SK-MEL-5 (cell line): ENCODE measurements around the gene ARPIN. TPM values are rescaled to one million over a fixed set of nuclear protein-coding genes. Genes with fewer than 3 reads are reported as not detected.
"Not testable (repeated sequence)": the region's sequence is repeated elsewhere in the genome, so short reads cannot be mapped to it uniquely, and the experiment has no call there.

Source experiments
- DNase-seq: peaks from one replicate; pipeline ENCODE4 v3.0.0-alpha.2; 2016; ENCODE audit warnings: low read depth, low spot score
- in situ Hi-C: cut with HindIII; loops from 2 replicates; pipeline ENCODE4 v1.10.0; 2016; ENCODE audit warnings: low sequenced_read_pairs, high pct_unique_total_duplicates, low pct_unique_long_range_greater_than_20kb
- small RNA-seq, 2 experiments: library from RNA; depleted of rRNA; stranded (forward); fragments of <200 nt; gene quantifications; one replicate each; pipeline ENCODE3, GENCODE V24; 2014
- total RNA-seq: library from RNA; depleted of rRNA; stranded (reverse); fragments of >200 nt; shearing (Covaris generic); gene quantifications from 2 replicates; pipeline ENCODE4 v1.2.3, GENCODE V29; 2014; rRNA removed

Gene ARPIN
- total RNA-seq, 1 experiment from 2014 or later, result 4.4 TPM

GRCh38 chr15:89860891-89861290 is 51.9 kb downstream of the ARPIN start:
- no peak for DNase-seq
- in situ Hi-C loops, result loop anchor here (25.0 kb wide), 1 partner anchor 99 kb away; the partner anchor contains the start of gene MESP1

GRCh38 chr15:89860431-89860830 is 52.3 kb downstream of the ARPIN start:
- no peak for DNase-seq
- in situ Hi-C loops, result loop anchor here (25.0 kb wide), 1 partner anchor 98 kb away; the partner anchor contains the start of gene MESP1

DNA sequence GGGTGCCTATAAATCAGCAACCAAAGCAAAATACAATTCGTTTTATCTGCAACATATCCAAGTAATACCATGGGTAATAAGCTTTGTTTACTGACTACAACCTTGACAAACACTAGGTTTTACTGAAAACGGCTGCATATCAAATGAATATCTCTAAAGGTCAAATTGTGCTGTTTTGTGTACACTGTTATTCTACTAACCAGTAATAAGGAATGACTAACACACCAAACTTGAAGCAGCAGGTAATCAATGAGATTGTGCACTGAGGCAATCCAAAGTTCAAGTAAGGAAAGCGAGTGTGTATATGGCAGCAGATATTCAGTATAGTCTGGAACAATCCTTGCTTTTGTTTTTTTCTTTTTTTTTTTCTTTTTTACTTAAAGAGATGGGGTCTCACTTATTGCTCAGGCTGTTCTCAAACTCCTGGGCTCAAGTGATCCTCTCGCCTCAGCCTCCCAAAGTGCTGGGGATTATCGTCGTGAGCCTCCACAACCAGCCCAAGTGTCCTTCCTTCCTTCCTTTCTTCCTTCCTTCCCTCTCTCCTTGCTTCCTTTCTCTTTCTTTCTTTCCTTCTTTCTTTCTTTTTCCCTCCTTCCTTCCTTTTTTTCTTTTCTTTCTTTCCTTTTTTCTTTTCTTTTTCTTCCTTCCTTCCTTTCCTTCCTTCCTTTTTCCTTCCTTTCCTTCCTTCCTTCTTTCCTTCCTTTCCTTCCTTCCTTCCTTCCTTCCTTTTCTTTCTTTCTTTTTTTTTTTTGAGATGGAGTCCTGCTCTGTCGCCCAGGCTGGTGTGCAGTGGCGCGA is 53.9 kb downstream of the ARPIN start:
- in situ Hi-C loops, result loop anchor here (25.0 kb wide), 1 partner anchor 97 kb away; the partner anchor contains the start of gene MESP1

GRCh38 chr15:89857673-89858072 is 55.1 kb downstream of the ARPIN start:
- no peak for DNase-seq
- in situ Hi-C loops, result loop anchor here (25.0 kb wide), 1 partner anchor 95 kb away; the partner anchor contains the start of gene MESP1

More for the DNA sequence above, 53.9 kb downstream of the ARPIN start:
- DNase-seq, result no peak

DNA sequence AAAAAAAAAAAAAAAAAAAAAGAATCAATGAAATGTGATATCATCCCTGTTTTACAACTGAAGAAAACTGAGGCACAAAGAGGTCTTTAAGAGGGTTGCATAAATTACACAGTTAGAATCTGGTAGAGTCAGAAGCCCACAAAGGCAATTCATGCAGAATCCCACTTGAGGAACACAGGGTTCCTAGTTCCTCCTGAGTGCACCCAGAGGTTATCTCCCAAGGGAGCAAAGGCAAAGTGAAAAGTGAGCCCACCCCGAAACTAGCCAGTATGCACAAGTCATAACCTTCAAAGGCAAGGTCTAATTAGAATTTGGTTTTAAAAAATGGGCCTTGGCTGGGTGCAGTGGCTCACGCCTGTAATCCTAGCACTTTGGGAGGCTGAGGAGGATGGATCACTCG is 56.8 kb downstream of the ARPIN start:
- in situ Hi-C loops, result loop anchor here (25.0 kb wide), 1 partner anchor 94 kb away; the partner anchor contains the start of gene MESP1
- DNase-seq, result peak; percentile 41

DNA sequence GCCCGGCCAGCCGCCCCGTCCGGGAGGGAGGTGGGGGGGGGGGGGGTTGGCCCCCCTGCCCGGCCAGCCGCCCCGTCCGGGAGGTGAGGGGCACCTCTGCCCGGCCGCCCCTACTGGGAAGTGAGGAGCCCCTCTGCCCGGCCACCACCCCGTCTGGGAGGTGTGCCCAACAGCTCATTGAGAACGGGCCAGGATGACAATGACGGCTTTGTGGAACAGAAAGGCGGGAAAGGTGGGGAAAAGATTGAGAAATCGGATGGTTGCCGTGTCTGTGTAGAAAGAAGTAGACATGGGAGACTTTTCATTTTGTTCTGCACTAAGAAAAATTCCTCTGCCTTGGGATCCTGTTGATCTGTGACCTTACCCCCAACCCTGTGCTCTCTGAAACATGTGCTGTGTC is 57.9 kb downstream of the ARPIN start:
- in situ Hi-C loops, result loop anchor here (25.0 kb wide), 1 partner anchor 93 kb away; the partner anchor contains the start of gene MESP1
- DNase-seq, result not testable (repeated sequence)

DNA sequence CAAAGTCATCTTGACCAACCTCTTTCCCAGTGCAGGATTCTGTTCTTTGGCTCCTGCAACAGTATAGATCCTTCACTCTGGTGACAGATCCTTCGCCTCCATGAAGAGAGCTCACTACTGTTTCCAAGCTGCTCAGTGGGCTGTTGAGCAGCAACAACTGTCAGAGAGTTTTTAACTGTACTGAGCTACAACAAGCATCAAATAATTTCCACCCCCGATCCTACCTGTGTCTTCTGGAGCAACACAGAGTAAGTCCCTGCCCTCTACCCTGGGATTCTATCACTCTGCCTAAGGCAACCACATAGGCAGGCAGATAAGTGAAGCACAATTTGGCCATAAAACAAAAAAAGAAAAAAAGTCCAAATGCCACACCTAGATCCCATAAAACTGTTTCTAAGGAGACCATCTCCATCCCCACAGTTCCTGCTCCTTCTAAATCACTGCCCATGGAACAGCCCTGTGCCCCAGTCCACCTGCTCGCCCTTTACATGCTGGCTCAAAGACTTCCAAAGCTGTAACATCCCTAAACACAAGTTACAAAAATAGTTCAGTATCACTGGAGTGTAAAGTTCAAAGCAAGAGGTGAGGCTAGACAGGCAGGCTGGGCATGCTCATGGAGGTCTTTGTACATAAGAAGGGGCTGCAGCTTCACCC is 60.3 kb downstream of the ARPIN start:
- in situ Hi-C loops, result loop anchor here (25.0 kb wide), 1 partner anchor 90 kb away; the partner anchor contains the start of gene MESP1
- DNase-seq, result no peak

- in situ Hi-C loops, result loop anchor here (25.0 kb wide), 1 partner anchor 90 kb away; the partner anchor contains the start of gene MESP1
- no peak for DNase-seq
Measured at GRCh38 chr15:89851673-89852341, 60.9 kb downstream of the ARPIN start.

GRCh38 chr15:89848970-89849292 is 63.8 kb downstream of the ARPIN start:
- no peak for DNase-seq
- in situ Hi-C loops, result no loop called here

- in situ Hi-C loops, result no loop called here
- no peak for DNase-seq
Measured at GRCh38 chr15:89847101-89847500, 65.7 kb downstream of the ARPIN start.

DNA sequence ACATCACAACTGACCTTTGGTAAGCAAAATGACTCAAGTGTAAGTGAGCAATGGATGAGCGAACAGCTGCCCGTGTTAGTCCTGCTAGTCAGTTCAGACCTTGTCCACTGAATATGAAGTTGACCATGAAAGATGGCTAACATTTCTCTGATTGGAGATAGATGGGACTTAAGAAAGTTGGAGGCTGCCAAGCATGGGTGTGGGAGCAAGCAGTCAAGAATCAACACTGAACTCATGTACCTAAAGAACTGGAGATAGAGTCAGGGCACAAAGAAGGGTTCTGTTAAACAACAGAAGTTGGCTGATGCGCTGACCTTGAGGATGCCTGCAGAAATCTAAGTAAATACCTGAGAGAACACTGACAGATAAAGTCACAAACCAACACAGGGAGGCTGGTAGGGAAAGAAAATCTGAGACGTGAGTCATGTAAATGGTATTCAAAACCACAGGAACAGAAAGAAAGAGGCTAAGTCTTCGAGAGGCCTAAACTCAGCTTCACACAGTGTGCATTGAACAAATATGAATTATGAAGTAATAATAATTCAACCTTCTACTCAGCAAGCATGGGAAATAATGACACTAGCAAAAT is 67.4 kb downstream of the ARPIN start:
- in situ Hi-C loops, result no loop called here
- DNase-seq, result peak; percentile 80

Small RNAs within 50 kb of the gene (small RNA-seq; reads per million reads assigned to genes)
- 0 to 0.05 reads per million in 2 experiments for gene MIR5009
- 0 to 1.6 reads per million in 2 experiments for gene MIR5094
- 0 reads per million in 2 experiments for gene RNU6-1111P
- gene RNU7-111P, result 0 reads per million in 2 experiments

Other genes with a start within 250 kb of the ARPIN start
- not detected in 2 replicates for gene PLIN1, start 233.6 kb downstream of the ARPIN start, total RNA-seq
- gene PEX11A, start 222.2 kb downstream of the ARPIN start, total RNA-seq, result 11.9 and 12.3 TPM in 2 replicates
- gene WDR93, start 222.1 kb downstream of the ARPIN start, total RNA-seq, result 0.19 TPM in 1 of 2 replicates, not detected in the other
- 0.74 and 0.88 TPM in 2 replicates for gene MESP1, start 161.7 kb downstream of the ARPIN start, total RNA-seq
- 0.13 and 0.27 TPM in 2 replicates for gene MESP2, start 136.6 kb downstream of the ARPIN start, total RNA-seq
- not detected in 2 replicates for gene ANPEP, start 98.1 kb downstream of the ARPIN start, total RNA-seq
- gene AP3S2, start 19.0 kb downstream of the ARPIN start, total RNA-seq, result 32.3 and 35.1 TPM in 2 replicates
- 6.5 and 10.4 TPM in 2 replicates for gene ZNF710, start 88.4 kb upstream of the ARPIN start, total RNA-seq
- gene IDH2, start 189.5 kb upstream of the ARPIN start, total RNA-seq, result 31.3 and 33.3 TPM in 2 replicates